H1 (cell line): ENCODE measurements around the gene SLC25A24. TPM values are rescaled to one million over a fixed set of nuclear protein-coding genes. Genes with fewer than 3 reads are reported as not detected.

Experiments used
- SP2 ChIP-seq: IDR thresholded peaks from 2 replicates; pipeline ENCODE4 v1.6.1; 2012; ENCODE audit warnings: mild to moderate bottlenecking, low read length, inconsistent platforms
- TBP ChIP-seq: IDR thresholded peaks from 2 replicates; pipeline ENCODE4 v1.6.1; 2011; ENCODE audit warnings: low read depth, low read length, improper control_type of control experiment
- YY1 ChIP-seq: IDR thresholded peaks from 2 replicates; pipeline ENCODE4 v1.6.1; 2011; ENCODE audit warnings: low read depth, mild to moderate bottlenecking, low read length
- ZNF274 ChIP-seq: IDR thresholded peaks from 2 replicates; pipeline ENCODE4 v1.7.0; 2012; ENCODE audit warnings: low read length, borderline replicate concordance; ENCODE audit errors: extremely low read depth
- polyA plus RNA-seq, 7 experiments: library from polyadenylated mRNA; depleted of rRNA in 3 of 7; stranded (reverse) in 5 of 7; unstranded in 2 of 7; fragments of >200 nt in 5 of 7; fragments of 200-250 nt in 2 of 7; gene quantifications; 1 replicate in 5 of 7; 2 replicates in 1 of 7; 4 replicates in 1 of 7; pipeline versions ENCODE4 v1.2.1 to v1.2.3, GENCODE V29; 2011 to 2013; ENCODE audit warnings: missing spikeins in 2 of 7, mixed read lengths in 2 of 7
- total RNA-seq: library from RNA; stranded (reverse); fragmentation: NEBNext Ultra II Directional; extraction: Animal tissue kit (Norgen Biotek cat#: 25700); gene quantifications from 2 replicates; pipeline ENCODE4 v1.2.1, GENCODE V29; 2021
- TF ChIP-seq, protein P1 (sequence below): fragments of 300-600 bp; sonication (generic); IDR thresholded peaks from 2 replicates; pipeline ENCODE4 v1.7.1; 2012; ENCODE audit warnings: low read length, moderate library complexity, mild to moderate bottlenecking, inconsistent platforms; ENCODE audit not compliant: insufficient replicate concordance

The SLC25A24 gene
- total and polyA plus RNA-seq, 2 of the 8 experiments (the other 6 are each of a cell fraction or from before 2014, with no cell fraction given) = 13.6 to 40.6 TPM

DNA sequence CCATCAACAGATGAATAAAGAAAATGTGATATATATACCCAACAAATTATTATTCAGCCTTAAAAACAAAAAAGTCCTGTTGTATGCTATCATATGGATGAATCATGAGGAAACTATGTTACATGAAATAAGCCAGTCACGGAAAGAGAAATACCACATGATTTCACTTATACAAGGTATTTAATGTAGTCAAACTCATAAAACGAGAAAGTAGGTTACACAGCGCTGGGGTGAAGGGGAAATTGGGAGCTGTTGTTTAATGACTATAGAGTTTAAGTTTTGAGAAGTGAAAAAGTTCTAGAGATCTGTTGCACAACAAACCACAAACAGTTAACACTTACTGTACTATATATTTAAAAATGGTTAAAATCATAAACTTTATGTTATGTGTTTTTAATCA lies 58.5 kb downstream of the SLC25A24 start (continued):
- TF ChIP-seq, protein P1, sequence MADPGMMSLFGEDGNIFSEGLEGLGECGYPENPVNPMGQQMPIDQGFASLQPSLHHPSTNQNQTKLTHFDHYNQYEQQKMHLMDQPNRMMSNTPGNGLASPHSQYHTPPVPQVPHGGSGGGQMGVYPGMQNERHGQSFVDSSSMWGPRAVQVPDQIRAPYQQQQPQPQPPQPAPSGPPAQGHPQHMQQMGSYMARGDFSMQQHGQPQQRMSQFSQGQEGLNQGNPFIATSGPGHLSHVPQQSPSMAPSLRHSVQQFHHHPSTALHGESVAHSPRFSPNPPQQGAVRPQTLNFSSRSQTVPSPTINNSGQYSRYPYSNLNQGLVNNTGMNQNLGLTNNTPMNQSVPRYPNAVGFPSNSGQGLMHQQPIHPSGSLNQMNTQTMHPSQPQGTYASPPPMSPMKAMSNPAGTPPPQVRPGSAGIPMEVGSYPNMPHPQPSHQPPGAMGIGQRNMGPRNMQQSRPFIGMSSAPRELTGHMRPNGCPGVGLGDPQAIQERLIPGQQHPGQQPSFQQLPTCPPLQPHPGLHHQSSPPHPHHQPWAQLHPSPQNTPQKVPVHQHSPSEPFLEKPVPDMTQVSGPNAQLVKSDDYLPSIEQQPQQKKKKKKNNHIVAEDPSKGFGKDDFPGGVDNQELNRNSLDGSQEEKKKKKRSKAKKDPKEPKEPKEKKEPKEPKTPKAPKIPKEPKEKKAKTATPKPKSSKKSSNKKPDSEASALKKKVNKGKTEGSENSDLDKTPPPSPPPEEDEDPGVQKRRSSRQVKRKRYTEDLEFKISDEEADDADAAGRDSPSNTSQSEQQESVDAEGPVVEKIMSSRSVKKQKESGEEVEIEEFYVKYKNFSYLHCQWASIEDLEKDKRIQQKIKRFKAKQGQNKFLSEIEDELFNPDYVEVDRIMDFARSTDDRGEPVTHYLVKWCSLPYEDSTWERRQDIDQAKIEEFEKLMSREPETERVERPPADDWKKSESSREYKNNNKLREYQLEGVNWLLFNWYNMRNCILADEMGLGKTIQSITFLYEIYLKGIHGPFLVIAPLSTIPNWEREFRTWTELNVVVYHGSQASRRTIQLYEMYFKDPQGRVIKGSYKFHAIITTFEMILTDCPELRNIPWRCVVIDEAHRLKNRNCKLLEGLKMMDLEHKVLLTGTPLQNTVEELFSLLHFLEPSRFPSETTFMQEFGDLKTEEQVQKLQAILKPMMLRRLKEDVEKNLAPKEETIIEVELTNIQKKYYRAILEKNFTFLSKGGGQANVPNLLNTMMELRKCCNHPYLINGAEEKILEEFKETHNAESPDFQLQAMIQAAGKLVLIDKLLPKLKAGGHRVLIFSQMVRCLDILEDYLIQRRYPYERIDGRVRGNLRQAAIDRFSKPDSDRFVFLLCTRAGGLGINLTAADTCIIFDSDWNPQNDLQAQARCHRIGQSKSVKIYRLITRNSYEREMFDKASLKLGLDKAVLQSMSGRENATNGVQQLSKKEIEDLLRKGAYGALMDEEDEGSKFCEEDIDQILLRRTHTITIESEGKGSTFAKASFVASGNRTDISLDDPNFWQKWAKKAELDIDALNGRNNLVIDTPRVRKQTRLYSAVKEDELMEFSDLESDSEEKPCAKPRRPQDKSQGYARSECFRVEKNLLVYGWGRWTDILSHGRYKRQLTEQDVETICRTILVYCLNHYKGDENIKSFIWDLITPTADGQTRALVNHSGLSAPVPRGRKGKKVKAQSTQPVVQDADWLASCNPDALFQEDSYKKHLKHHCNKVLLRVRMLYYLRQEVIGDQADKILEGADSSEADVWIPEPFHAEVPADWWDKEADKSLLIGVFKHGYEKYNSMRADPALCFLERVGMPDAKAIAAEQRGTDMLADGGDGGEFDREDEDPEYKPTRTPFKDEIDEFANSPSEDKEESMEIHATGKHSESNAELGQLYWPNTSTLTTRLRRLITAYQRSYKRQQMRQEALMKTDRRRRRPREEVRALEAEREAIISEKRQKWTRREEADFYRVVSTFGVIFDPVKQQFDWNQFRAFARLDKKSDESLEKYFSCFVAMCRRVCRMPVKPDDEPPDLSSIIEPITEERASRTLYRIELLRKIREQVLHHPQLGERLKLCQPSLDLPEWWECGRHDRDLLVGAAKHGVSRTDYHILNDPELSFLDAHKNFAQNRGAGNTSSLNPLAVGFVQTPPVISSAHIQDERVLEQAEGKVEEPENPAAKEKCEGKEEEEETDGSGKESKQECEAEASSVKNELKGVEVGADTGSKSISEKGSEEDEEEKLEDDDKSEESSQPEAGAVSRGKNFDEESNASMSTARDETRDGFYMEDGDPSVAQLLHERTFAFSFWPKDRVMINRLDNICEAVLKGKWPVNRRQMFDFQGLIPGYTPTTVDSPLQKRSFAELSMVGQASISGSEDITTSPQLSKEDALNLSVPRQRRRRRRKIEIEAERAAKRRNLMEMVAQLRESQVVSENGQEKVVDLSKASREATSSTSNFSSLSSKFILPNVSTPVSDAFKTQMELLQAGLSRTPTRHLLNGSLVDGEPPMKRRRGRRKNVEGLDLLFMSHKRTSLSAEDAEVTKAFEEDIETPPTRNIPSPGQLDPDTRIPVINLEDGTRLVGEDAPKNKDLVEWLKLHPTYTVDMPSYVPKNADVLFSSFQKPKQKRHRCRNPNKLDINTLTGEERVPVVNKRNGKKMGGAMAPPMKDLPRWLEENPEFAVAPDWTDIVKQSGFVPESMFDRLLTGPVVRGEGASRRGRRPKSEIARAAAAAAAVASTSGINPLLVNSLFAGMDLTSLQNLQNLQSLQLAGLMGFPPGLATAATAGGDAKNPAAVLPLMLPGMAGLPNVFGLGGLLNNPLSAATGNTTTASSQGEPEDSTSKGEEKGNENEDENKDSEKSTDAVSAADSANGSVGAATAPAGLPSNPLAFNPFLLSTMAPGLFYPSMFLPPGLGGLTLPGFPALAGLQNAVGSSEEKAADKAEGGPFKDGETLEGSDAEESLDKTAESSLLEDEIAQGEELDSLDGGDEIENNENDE = no peak
- TF ChIP-seq YY1 (no peak), ZNF274 (no peak), SP2 (no peak), TBP (no peak)
